ENCODE measurements around the gene PLAC9. TPM values are rescaled to one million over a fixed set of nuclear protein-coding genes. Genes with fewer than 3 reads are reported as not detected.

The PLAC9 gene
- total RNA-seq, 1 experiment from 2014 or later: not detected

DNA sequence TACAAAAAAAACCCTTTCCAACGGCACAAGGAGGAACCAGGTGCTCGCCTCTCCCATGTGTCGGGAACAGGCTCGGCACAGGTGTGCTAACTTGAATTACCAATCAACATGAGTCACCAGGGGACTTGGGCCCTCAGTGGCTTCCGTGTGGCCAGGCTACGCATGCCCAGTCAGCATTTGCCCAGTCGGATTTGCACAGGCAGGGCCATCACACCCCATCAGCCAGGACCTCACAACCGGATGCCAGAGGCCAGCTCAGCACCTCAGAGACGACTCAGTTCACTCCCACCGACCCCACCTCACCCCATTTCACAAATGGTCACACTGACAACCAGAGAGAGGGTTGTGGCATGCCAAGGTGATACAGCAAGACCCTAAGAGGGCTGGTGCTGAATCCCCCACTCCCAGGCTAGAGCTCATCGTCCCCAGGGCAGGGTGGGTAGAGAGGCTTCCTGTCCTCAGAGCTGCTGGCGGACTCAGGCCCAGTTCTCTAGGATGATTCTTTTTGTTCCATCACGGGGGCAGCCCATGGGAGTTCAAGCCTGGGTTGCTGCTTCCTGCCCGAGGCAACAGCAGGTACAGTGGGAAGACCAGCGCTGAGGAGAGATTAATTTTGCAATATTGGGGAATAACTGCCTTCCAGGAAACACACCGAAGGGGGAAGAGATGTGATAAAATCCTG, 59.2 kb downstream of the PLAC9 start:
- TF ChIP-seq, protein P1, sequence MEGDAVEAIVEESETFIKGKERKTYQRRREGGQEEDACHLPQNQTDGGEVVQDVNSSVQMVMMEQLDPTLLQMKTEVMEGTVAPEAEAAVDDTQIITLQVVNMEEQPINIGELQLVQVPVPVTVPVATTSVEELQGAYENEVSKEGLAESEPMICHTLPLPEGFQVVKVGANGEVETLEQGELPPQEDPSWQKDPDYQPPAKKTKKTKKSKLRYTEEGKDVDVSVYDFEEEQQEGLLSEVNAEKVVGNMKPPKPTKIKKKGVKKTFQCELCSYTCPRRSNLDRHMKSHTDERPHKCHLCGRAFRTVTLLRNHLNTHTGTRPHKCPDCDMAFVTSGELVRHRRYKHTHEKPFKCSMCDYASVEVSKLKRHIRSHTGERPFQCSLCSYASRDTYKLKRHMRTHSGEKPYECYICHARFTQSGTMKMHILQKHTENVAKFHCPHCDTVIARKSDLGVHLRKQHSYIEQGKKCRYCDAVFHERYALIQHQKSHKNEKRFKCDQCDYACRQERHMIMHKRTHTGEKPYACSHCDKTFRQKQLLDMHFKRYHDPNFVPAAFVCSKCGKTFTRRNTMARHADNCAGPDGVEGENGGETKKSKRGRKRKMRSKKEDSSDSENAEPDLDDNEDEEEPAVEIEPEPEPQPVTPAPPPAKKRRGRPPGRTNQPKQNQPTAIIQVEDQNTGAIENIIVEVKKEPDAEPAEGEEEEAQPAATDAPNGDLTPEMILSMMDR (IDR thresholded peaks at IDR 0.05; ENCODE audit: unreplicated experiment): no peak
- DNase-seq: peak; percentile 89
- Mint-ChIP-seq H3K4me3 (ENCODE audit: low read depth, unreplicated experiment) (peak overlapping the region; percentile 45), H3K27ac (ENCODE audit: unreplicated experiment) (peak overlapping the region; percentile 90), H3K27me3 (ENCODE audit: unreplicated experiment) (no peaks in the 10 kb centered on the region), H3K36me3 (ENCODE audit: insufficient read depth, unreplicated experiment) (peaks cover 86% of the 10 kb centered on the region), H3K9me3 (ENCODE audit: low read depth, unreplicated experiment) (peaks cover 5% of the 10 kb centered on the region), H3K4me1 (ENCODE audit: low read depth, unreplicated experiment) (peaks cover 78% of the 10 kb centered on the region)
- intact Hi-C loops (cut with micrococcal nuclease; ENCODE audit: unreplicated experiment): loop anchor here (2.0 kb wide), 1 partner anchor 13 kb away; the partner anchor contains the start of gene ANXA11
- BruUV-seq (replicated peaks): TSS peak; percentile 2
- CTCF ChIA-PET: interaction anchor here (0.5 to 1.5 kb wide), 5 partner anchors 8 to 1741 kb away, joined by 3 to 7 read pairs (median 4); no protein-coding TSS in a partner anchor

DNA sequence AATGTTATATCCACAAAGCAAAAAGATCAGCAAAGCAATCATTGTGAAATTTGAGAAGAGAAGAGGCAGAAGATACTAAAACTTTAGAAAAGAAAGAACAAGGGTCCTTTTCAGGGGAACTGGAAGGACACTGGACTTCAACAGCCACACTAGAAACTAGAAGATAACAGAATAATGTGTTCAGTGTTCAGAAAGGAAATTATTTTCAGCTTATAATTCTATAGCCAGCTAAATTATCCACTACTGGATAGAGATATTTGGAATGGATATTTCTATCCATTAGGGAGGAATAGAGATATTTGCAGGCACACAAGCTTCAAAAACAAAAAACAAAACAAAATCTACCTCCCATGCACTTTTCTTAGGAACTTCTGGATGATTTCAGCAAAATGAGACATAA, 60.0 kb downstream of the PLAC9 start:
- intact Hi-C loops (cut with micrococcal nuclease; ENCODE audit: unreplicated experiment): no loop called here
- H3K27ac Mint-ChIP-seq (ENCODE audit: unreplicated experiment): peak overlapping the region; percentile 90
- TF ChIP-seq, protein P1 (IDR thresholded peaks at IDR 0.05; ENCODE audit: unreplicated experiment): no peak
- CTCF ChIA-PET: interaction anchor here (1.5 kb wide), 1 partner anchor 30 kb away, joined by 6 read pairs; no protein-coding TSS in a partner anchor
- peaks cover 78% of the 10 kb centered on the region for H3K4me1 Mint-ChIP-seq (ENCODE audit: low read depth, unreplicated experiment)
- peak overlapping the region; percentile 45 for H3K4me3 Mint-ChIP-seq (ENCODE audit: low read depth, unreplicated experiment)
- BruUV-seq (replicated peaks): no TSS peak
- DNase-seq: no peak
- peaks cover 5% of the 10 kb centered on the region for H3K9me3 Mint-ChIP-seq (ENCODE audit: low read depth, unreplicated experiment)
- H3K27me3 Mint-ChIP-seq (ENCODE audit: unreplicated experiment): no peaks in the 10 kb centered on the region
- H3K36me3 Mint-ChIP-seq (ENCODE audit: insufficient read depth, unreplicated experiment): peaks cover 86% of the 10 kb centered on the region

DNA sequence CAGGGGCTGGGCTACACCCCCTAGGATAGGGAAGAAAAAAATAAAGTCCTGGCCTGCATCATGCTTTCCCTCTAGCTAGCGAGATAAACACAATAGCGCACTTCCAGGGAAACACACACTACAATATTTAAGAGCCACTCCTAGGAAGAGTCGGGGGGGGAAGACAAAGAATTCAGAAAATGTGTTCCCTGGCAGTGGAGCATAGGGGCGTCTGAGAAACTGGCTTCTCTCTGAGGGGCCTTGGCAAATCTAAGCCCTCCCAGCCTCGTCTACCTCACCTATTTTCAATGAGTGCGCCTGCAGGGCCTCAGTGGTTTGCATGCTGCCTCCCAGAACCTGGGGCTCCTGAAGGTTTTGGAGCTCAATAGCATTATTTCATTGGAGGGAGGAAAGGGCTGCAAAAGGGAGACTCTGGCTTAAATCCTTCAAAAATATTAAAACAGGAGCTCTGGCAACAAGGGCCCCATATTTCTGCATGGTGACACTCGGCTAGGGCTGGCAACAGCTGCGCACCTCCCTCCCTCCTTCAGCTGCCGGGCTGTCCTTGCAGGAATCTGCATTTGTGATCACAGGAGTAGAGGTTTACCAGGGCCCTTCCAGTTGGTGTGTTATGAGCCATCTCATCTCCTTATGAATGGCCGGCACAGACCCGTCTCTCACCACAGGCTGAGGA, 62.0 kb downstream of the PLAC9 start:
- peak overlapping the region; percentile 86 for H3K4me3 Mint-ChIP-seq (ENCODE audit: low read depth, unreplicated experiment)
- no peak for DNase-seq
- CTCF ChIA-PET: interaction anchor here (0.8 to 2.6 kb wide), 4 partner anchors 9 to 51 kb away, joined by 3 to 7 read pairs (median 4); no protein-coding TSS in a partner anchor
- peaks cover 5% of the 10 kb centered on the region for H3K9me3 Mint-ChIP-seq (ENCODE audit: low read depth, unreplicated experiment)
- H3K27ac Mint-ChIP-seq (ENCODE audit: unreplicated experiment): peak overlapping the region; percentile 94
- H3K27me3 Mint-ChIP-seq (ENCODE audit: unreplicated experiment): no peaks in the 10 kb centered on the region
- H3K4me1 Mint-ChIP-seq (ENCODE audit: low read depth, unreplicated experiment): peaks cover 70% of the 10 kb centered on the region
- intact Hi-C loops (cut with micrococcal nuclease; ENCODE audit: unreplicated experiment): no loop called here
- TF ChIP-seq, protein P1 (IDR thresholded peaks at IDR 0.05; ENCODE audit: unreplicated experiment): no peak
- no TSS peak for BruUV-seq (replicated peaks)
- H3K36me3 Mint-ChIP-seq (ENCODE audit: insufficient read depth, unreplicated experiment): peaks cover 86% of the 10 kb centered on the region

Other genes starting within 250 kb of the PLAC9 start
- gene SFTPD, start 183.6 kb upstream of the PLAC9 start, total RNA-seq (2022): not detected in 2 replicates
- gene TMEM254, start 54.1 kb upstream of the PLAC9 start, total RNA-seq (2022): 26.5 and 33.2 TPM in 2 replicates
- 835 and 846 TPM in 2 replicates for gene ANXA11, start 72.8 kb downstream of the PLAC9 start, total RNA-seq (2022)
- gene MAT1A, start 156.9 kb downstream of the PLAC9 start, total RNA-seq (2022): not detected in 2 replicates
- not detected in 2 replicates for gene DYDC1, start 224.0 kb downstream of the PLAC9 start, total RNA-seq (2022)
- not detected in 2 replicates for gene DYDC2, start 224.1 kb downstream of the PLAC9 start, total RNA-seq (2022)

Measured in Calu3 (cell line).